HCT116 (cell line): ENCODE results near the gene PIGO. TPM values are rescaled to one million over a fixed set of nuclear protein-coding genes. Genes with fewer than 3 reads are reported as not detected.

Source experiments
- ATAC-seq: fragments of 200-7000 bp; cut with Tn5 transposase; 2 replicates; pipeline ENCODE4 v1.9.1; 2020; ENCODE audit warnings: mild to moderate bottlenecking, moderate library complexity
- BruUV-seq: library from RNA; stranded (reverse); fragments of 400-500 nt; replicated peaks from 2 replicates; lab custom pipeline; 2021; lab: Mats Ljungman, UMichigan
- CTCF ChIA-PET: fragments of 300-600 bp; sonication (Branson Sonifier 250); formaldehyde crosslinking; loops from one replicate; lab custom pipeline; 2021; ENCODE audit warnings: antibody characterized with exemption; lab: Charles Lee
- POLR2A ChIA-PET: fragments of 300-600, 350-600 bp; sonication (Branson Sonifier 250); formaldehyde crosslinking; loops from one replicate; lab custom pipeline; 2021; ENCODE audit warnings: antibody characterized with exemption; lab: Charles Lee
- RAD21 ChIA-PET, 2 experiments: fragments of 300-600 bp; sonication (Branson Sonifier 250); formaldehyde crosslinking; loops; one replicate each; lab custom pipeline; 2023; ENCODE audit warnings: low total read pairs in 2 of 2; ENCODE audit not compliant: uncharacterized antibody in 2 of 2, unreplicated experiment in 2 of 2, low non-redundant PET in 1 of 2; lab: Charles Lee
- DNase-seq: peaks from one replicate; pipeline ENCODE4 v3.0.0-alpha.2; 2010; ENCODE audit warnings: low read depth, low spot score
- H2AFZ ChIP-seq: fragments of 200-600 bp; shearing (Covaris generic), sonication (generic); 2 replicates; pipeline ENCODE4 v1.6.1; 2017; ENCODE audit warnings: low read depth, mixed run types, mixed read lengths, antibody characterized with exemption, low read length; ENCODE audit not compliant: poor library complexity, severe bottlenecking
- H3K27ac ChIP-seq: 2 replicates; pipeline ENCODE4 v1.5.1; 2012; ENCODE audit warnings: low read depth, low read length
- H3K27me3 ChIP-seq: fragments of 200-600 bp; sonication (generic); 2 replicates; pipeline ENCODE4 v1.6.1; 2016; ENCODE audit warnings: mixed run types, low read length, mixed read lengths; ENCODE audit not compliant: insufficient read depth
- H3K36me3 ChIP-seq, 2 experiments: fragments of 200-500 bp in 1 of 2; fragments of 200-600 bp in 1 of 2; sonication (Bioruptor generic) in 1 of 2; sonication (generic) in 1 of 2; 2 replicates each; pipeline versions ENCODE4 v1.5.1 to v1.6.1; 2014 to 2016; ENCODE audit warnings: low read length in 2 of 2, inconsistent platforms in 1 of 2, mixed read lengths in 1 of 2, mixed run types in 1 of 2; ENCODE audit not compliant: insufficient read depth in 2 of 2, control insufficient read depth in 1 of 2
- H3K4me1 ChIP-seq, 2 experiments: fragments of 200-600 bp in 1 of 2; sonication (generic) in 1 of 2; 2 replicates each; pipeline versions ENCODE4 v1.5.1 to v1.6.1; 2012 to 2017; ENCODE audit warnings: low read length in 2 of 2, inconsistent platforms in 1 of 2, mild to moderate bottlenecking in 1 of 2, mixed read lengths in 1 of 2, mixed run types in 1 of 2, moderate library complexity in 1 of 2; ENCODE audit not compliant: insufficient read depth in 2 of 2, control insufficient read depth in 1 of 2
- H3K4me2 ChIP-seq: fragments of 200-600 bp; sonication (generic); 2 replicates; pipeline ENCODE4 v1.6.1; 2017; ENCODE audit warnings: mixed run types, low read length, mixed read lengths
- H3K4me3 ChIP-seq, 2 experiments: fragments of 200-600 bp in 1 of 2; sonication (generic) in 1 of 2; replicated peaks in 1 of 2; 2 replicates each; pipeline ENCODE4 v1.5.1; 2011 to 2016; ENCODE audit warnings: low read length in 2 of 2, control low read depth in 1 of 2, low read depth in 1 of 2, mild to moderate bottlenecking in 1 of 2, mixed read lengths in 1 of 2, mixed run types in 1 of 2
- H3K79me2 ChIP-seq: fragments of 200-600 bp; sonication (generic); 2 replicates; pipeline ENCODE4 v1.6.1; 2017; ENCODE audit warnings: mild to moderate bottlenecking, mixed run types, low read length, moderate library complexity, mixed read lengths; ENCODE audit not compliant: insufficient read depth
- H3K9ac ChIP-seq: fragments of 200-600 bp; sonication (generic); 2 replicates; pipeline ENCODE4 v1.6.1; 2016; ENCODE audit warnings: low read length, mixed read lengths
- H3K9me2 ChIP-seq: fragments of 200-600 bp; sonication (generic), shearing (Covaris generic); 2 replicates; pipeline ENCODE4 v1.6.1; 2017; ENCODE audit warnings: mixed run types, mild to moderate bottlenecking, moderate library complexity; ENCODE audit not compliant: insufficient read depth
- H3K9me3 ChIP-seq, 2 experiments: fragments of 200-500 bp in 1 of 2; fragments of 200-600 bp in 1 of 2; sonication (Bioruptor generic) in 1 of 2; sonication (generic) in 1 of 2; 2 replicates each; pipeline ENCODE4 v1.6.1; 2014 to 2017; ENCODE audit warnings: low read length in 2 of 2, mixed read lengths in 2 of 2, inconsistent platforms in 1 of 2, low read depth in 1 of 2, mild to moderate bottlenecking in 1 of 2, mixed run types in 1 of 2, moderate library complexity in 1 of 2; ENCODE audit not compliant: control insufficient read depth in 1 of 2, insufficient read depth in 1 of 2
- H4K20me1 ChIP-seq: fragments of 200-600 bp; sonication (generic), shearing (Covaris generic); 2 replicates; pipeline ENCODE4 v1.6.1; 2017; ENCODE audit warnings: mixed run types, mild to moderate bottlenecking, moderate library complexity; ENCODE audit not compliant: insufficient read depth
- ATF3 ChIP-seq: IDR thresholded peaks from 2 replicates; pipeline ENCODE4 v1.6.1; 2012
- EZH2 ChIP-seq: fragments of 200-600 bp; sonication (generic); IDR thresholded peaks from 2 replicates; pipeline ENCODE4 v1.6.1; 2017; ENCODE audit warnings: antibody characterized with exemption, mixed run types
- REST ChIP-seq: IDR thresholded peaks from 2 replicates; pipeline ENCODE4 v1.6.1; 2012; ENCODE audit warnings: low read depth
- ZFX ChIP-seq: fragments of 450-650 bp; IDR thresholded peaks from 2 replicates; pipeline ENCODE4 v1.6.1; 2017
- intact Hi-C: fragments of 100-400 bp; cut with micrococcal nuclease; formaldehyde crosslinking; loops from 2 replicates; pipeline ENCODE4 v1.10.0; 2022
- total RNA-seq: library from RNA; stranded (reverse); gene quantifications from one replicate; pipeline ENCODE4 v1.2.1, GENCODE V29; 2021; ENCODE audit not compliant: unreplicated experiment

Gene PIGO
- total RNA-seq, 1 experiment from 2014 or later = 24.0 TPM

- H3K4me1 ChIP-seq = peaks cover 15 to 40% of the 10 kb centered on the region in 2 experiments
- DNase-seq = no peak
- no peak overlapping the region for H3K4me3 ChIP-seq
- no peak overlapping the region for H2AFZ ChIP-seq
- intact Hi-C loops = no loop called here
- H3K4me2 ChIP-seq = no peak overlapping the region
- no peak for TF ChIP-seq ATF3
- TF ChIP-seq EZH2 = no peak
- TF ChIP-seq REST = no peak
- TF ChIP-seq ZFX = no peak
- H3K36me3 ChIP-seq = no peaks in the 10 kb centered on the region
- no peak overlapping the region for H3K27ac ChIP-seq
- ATAC-seq = no peak
- no peaks in the 10 kb centered on the region for H3K9me3 ChIP-seq
- no peak overlapping the region for H3K9ac ChIP-seq
- no peaks in the 10 kb centered on the region for H3K27me3 ChIP-seq
- RAD21 ChIA-PET = no interaction called here
- CTCF ChIA-PET = no interaction called here
- POLR2A ChIA-PET = no interaction called here
- H3K9me2 ChIP-seq = no peaks in the 10 kb centered on the region
- no peaks in the 10 kb centered on the region for H3K79me2 ChIP-seq
- BruUV-seq = no TSS peak
- no peaks in the 10 kb centered on the region for H4K20me1 ChIP-seq
Observed at GRCh38 chr9:35108461-35108860, 12.1 kb upstream of the PIGO start.
